OCI-LY3 (cell line): Measurements from ENCODE around the gene PAN3.

Experiments used
- H2AFZ ChIP-seq: fragments of 200-600, 300-600 bp; shearing (Covaris generic); 2 replicates; pipeline ENCODE4 v1.6.0; 2014; ENCODE audit warnings: antibody characterized with exemption, low read depth, low read length
- H3K27ac ChIP-seq: fragments of 200-600, 300-600 bp; sonication (generic); 2 replicates; pipeline ENCODE4 v1.5.1; 2014; ENCODE audit warnings: mild to moderate bottlenecking, low read length, moderate library complexity, mixed read lengths
- H3K27me3 ChIP-seq: fragments of 200-600, 300-600 bp; sonication (generic); 2 replicates; pipeline ENCODE4 v1.6.1; 2014; ENCODE audit warnings: low read depth, low read length, mixed read lengths
- H3K36me3 ChIP-seq: fragments of 200-600, 300-600 bp; sonication (generic); replicated peaks from 2 replicates; pipeline ENCODE3; 2014; ENCODE audit warnings: low read depth, low read length, mixed read lengths
- H3K4me1 ChIP-seq: fragments of 300-600, 200-600 bp; sonication (generic); 2 replicates; pipeline ENCODE4 v1.6.1; 2014; ENCODE audit warnings: low read length, mixed read lengths
- H3K4me2 ChIP-seq: fragments of 200-600, 300-600 bp; sonication (generic); 2 replicates; pipeline ENCODE4 v1.6.1; 2014; ENCODE audit warnings: low read length, mixed read lengths
- H3K4me3 ChIP-seq: fragments of 300-600, 200-600 bp; sonication (generic); 2 replicates; pipeline ENCODE4 v1.5.1; 2014; ENCODE audit warnings: antibody characterized with exemption, mild to moderate bottlenecking, low read length, moderate library complexity
- H3K79me2 ChIP-seq: fragments of 300-600, 200-600 bp; shearing (Covaris generic); 2 replicates; pipeline ENCODE4 v1.6.1; 2014; ENCODE audit warnings: mild to moderate bottlenecking, low read length, mixed read lengths
- H3K9ac ChIP-seq: fragments of 300-600, 200-600 bp; shearing (Covaris generic); 2 replicates; pipeline ENCODE4 v1.6.0; 2014; ENCODE audit warnings: mild to moderate bottlenecking, low read length, moderate library complexity
- H3K9me3 ChIP-seq: fragments of 200-600, 300-600 bp; shearing (Covaris generic); 2 replicates; pipeline ENCODE4 v1.6.1; 2014; ENCODE audit warnings: low read length, mixed read lengths; ENCODE audit not compliant: insufficient read depth
- H4K20me1 ChIP-seq: fragments of 200-600, 300-600 bp; sonication (generic); 2 replicates; pipeline ENCODE4 v1.6.1; 2016; ENCODE audit warnings: low read length, mixed read lengths; ENCODE audit not compliant: insufficient read depth
- EZH2phosphoT487 ChIP-seq: fragments of 200-600 bp; shearing (Covaris generic); IDR thresholded peaks from 2 replicates; pipeline ENCODE4 v1.6.1; 2018; ENCODE audit warnings: antibody characterized with exemption, mixed run types, low read depth
- TF ChIP-seq, protein P1 (sequence below): fragments of 200-600, 300-600 bp; sonication (generic); IDR thresholded peaks from 2 replicates; pipeline ENCODE4 v1.5.1; 2014; ENCODE audit warnings: antibody characterized with exemption, low read length, low read depth

Gene PAN3

DNA sequence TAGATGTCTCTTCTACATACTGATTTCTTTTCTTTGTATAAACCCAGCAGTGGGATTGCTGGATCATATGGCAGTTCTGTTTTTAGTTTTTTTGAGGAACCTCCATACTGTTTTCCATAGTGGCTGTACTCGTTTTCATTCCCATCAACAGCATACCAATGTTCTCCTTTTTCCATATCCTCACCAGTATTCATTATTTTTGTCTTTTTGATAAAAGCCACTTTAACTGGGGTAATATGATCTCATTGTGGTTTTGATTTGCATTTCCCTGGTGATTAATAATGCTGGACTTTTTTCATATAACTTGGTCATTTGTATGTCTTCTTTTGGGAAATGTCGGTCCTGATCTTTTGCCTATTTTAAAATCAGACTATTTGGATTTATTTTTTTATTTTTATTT lies 108.5 kb downstream of the PAN3 start:
- Histone ChIP-seq H2AFZ (no peak overlapping the region), H4K20me1 (peaks cover 5% of the 10 kb centered on the region; the same call in 1 of the 2 replicates), H3K36me3 (peaks cover 30% of the 10 kb centered on the region), H3K9ac (no peak overlapping the region), H3K9me3 (no peaks in the 10 kb centered on the region), H3K4me3 (no peak overlapping the region), H3K79me2 (peaks cover 5% of the 10 kb centered on the region), H3K4me1 (no peaks in the 10 kb centered on the region), H3K27ac (no peak overlapping the region), H3K27me3 (no peaks in the 10 kb centered on the region), H3K4me2 (no peak overlapping the region)
- no peak for TF ChIP-seq EZH2phosphoT487
- TF ChIP-seq, protein P1, sequence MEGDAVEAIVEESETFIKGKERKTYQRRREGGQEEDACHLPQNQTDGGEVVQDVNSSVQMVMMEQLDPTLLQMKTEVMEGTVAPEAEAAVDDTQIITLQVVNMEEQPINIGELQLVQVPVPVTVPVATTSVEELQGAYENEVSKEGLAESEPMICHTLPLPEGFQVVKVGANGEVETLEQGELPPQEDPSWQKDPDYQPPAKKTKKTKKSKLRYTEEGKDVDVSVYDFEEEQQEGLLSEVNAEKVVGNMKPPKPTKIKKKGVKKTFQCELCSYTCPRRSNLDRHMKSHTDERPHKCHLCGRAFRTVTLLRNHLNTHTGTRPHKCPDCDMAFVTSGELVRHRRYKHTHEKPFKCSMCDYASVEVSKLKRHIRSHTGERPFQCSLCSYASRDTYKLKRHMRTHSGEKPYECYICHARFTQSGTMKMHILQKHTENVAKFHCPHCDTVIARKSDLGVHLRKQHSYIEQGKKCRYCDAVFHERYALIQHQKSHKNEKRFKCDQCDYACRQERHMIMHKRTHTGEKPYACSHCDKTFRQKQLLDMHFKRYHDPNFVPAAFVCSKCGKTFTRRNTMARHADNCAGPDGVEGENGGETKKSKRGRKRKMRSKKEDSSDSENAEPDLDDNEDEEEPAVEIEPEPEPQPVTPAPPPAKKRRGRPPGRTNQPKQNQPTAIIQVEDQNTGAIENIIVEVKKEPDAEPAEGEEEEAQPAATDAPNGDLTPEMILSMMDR: no peak

DNA sequence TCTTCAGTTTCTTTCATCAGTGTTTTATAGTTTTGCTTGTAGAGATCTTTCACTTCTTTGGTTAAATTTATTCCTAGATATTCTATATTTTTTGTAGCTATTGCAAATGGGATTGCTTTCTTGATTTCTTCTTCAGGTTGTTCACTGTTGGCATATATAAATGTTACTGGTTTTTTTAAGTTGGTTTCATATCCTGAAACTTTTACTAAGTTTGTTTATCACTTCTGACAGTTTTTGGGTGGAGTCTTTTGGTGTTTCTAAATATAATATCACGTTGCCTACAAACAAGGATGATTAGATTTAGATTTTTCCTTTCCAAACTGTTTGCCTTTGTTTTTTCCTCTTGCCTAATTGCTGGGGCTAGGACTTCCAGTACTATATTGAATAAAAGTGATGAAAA lies 109.7 kb downstream of the PAN3 start:
- TF ChIP-seq EZH2phosphoT487: no peak
- H2AFZ ChIP-seq: no peak overlapping the region
- no peak overlapping the region for H3K4me3 ChIP-seq
- no peaks in the 10 kb centered on the region for H3K9me3 ChIP-seq
- peaks cover 22% of the 10 kb centered on the region for H3K36me3 ChIP-seq
- H3K9ac ChIP-seq: no peak overlapping the region
- H3K79me2 ChIP-seq: peaks cover 5% of the 10 kb centered on the region
- H3K27ac ChIP-seq: no peak overlapping the region
- peaks cover 4% of the 10 kb centered on the region; the same call in 1 of the 2 replicates for H3K4me1 ChIP-seq
- peaks cover 3% of the 10 kb centered on the region; the same call in 1 of the 2 replicates for H4K20me1 ChIP-seq
- no peaks in the 10 kb centered on the region for H3K27me3 ChIP-seq
- H3K4me2 ChIP-seq: no peak overlapping the region

DNA sequence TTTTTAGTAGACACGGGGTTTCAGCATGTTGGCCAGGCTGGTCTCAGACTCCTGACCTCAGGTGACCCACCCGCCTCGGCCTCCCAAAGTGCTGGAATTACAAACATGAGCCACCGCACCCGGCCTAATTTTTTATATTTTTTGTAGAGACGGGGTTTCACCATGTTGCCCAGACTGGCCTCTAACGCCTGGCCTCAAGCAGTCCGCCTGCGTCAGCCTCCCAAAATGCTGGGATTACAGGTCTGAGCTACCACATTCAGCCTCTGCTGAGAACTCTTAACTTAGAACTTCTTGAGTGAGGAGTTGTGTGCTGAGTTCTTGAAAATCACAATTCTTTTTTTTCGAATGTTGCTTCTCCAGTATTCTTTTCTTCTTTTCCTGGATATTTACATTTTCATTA lies 112.2 kb downstream of the PAN3 start:
- H3K4me3 ChIP-seq: no peak overlapping the region
- TF ChIP-seq EZH2phosphoT487: no peak
- TF ChIP-seq, protein P1: no peak
- H3K79me2 ChIP-seq: peaks cover 5% of the 10 kb centered on the region
- H3K9me3 ChIP-seq: no peaks in the 10 kb centered on the region
- no peak overlapping the region for H2AFZ ChIP-seq
- no peaks in the 10 kb centered on the region for H3K27me3 ChIP-seq
- H3K27ac ChIP-seq: no peak overlapping the region
- no peak overlapping the region for H3K9ac ChIP-seq
- H3K4me2 ChIP-seq: no peak overlapping the region
- H4K20me1 ChIP-seq: peaks cover 3% of the 10 kb centered on the region; the same call in 1 of the 2 replicates
- H3K4me1 ChIP-seq: peaks cover 4% of the 10 kb centered on the region; the same call in 1 of the 2 replicates
- peaks cover 12% of the 10 kb centered on the region for H3K36me3 ChIP-seq

DNA sequence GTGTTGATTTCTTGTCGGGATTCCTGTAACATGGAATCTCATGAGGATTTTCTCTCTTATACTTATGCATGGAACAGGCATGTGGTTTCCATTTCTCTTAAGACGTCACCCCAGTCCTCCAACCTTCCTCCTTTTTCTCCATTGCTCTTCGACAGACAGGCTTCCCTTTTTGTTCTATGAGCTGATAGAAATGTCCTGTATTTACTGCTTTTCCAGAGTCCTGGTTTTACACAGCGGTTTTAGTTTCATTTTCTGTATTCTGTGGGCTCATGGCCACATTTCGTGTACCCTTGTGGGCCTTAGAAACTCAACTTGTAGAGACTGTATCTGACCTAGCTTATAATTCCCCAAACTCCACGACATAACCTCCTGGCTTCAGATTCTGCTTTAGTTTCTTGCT lies 113.1 kb downstream of the PAN3 start:
- TF ChIP-seq, protein P1: no peak
- no peak for TF ChIP-seq EZH2phosphoT487
- no peak overlapping the region for H3K9ac ChIP-seq
- H3K36me3 ChIP-seq: peaks cover 14% of the 10 kb centered on the region
- H3K4me3 ChIP-seq: no peak overlapping the region
- H3K9me3 ChIP-seq: no peaks in the 10 kb centered on the region
- H3K4me1 ChIP-seq: peaks cover 4% of the 10 kb centered on the region; the same call in 1 of the 2 replicates
- peaks cover 5% of the 10 kb centered on the region for H3K79me2 ChIP-seq
- H2AFZ ChIP-seq: no peak overlapping the region
- no peaks in the 10 kb centered on the region for H3K27me3 ChIP-seq
- no peak overlapping the region for H3K4me2 ChIP-seq
- no peak overlapping the region for H3K27ac ChIP-seq
- H4K20me1 ChIP-seq: peaks cover 3% of the 10 kb centered on the region; the same call in 1 of the 2 replicates

DNA sequence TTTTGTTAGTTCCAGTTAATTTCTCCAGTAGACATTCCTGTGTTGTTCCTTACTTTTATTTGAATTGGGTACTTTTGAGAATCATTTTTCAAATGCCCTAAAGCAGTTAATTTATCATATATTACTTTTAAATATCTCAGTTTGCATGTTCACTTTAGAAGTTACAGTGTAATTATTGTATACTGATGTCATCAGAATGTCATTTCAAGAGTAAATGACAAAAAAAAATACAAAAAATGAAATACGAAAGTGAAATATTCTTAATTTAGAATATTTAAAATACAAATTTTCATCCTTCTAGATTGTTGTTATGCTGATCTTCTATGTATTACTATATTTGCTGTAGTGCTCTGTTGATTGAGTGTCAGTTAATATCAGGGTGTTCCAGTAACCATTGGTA lies 114.2 kb downstream of the PAN3 start:
- no peak for TF ChIP-seq EZH2phosphoT487
- TF ChIP-seq, protein P1: no peak
- H3K9ac ChIP-seq: no peak overlapping the region
- peaks cover 3% of the 10 kb centered on the region; the same call in 1 of the 2 replicates for H4K20me1 ChIP-seq
- no peaks in the 10 kb centered on the region for H3K9me3 ChIP-seq
- H3K4me3 ChIP-seq: no peak overlapping the region
- H3K4me2 ChIP-seq: no peak overlapping the region
- peaks cover 20% of the 10 kb centered on the region for H3K36me3 ChIP-seq
- no peaks in the 10 kb centered on the region for H3K27me3 ChIP-seq
- H3K27ac ChIP-seq: no peak overlapping the region
- H3K79me2 ChIP-seq: peaks cover 5% of the 10 kb centered on the region
- no peak overlapping the region for H2AFZ ChIP-seq
- H3K4me1 ChIP-seq: peaks cover 4% of the 10 kb centered on the region; the same call in 1 of the 2 replicates
